Spinal cord (tissue), 10 donors: ENCODE data around the gene MVB12A. TPM values are rescaled to one million over a fixed set of nuclear protein-coding genes. Genes with fewer than 3 reads are reported as not detected.

Experiments
- DNase-seq, 6 donors: peaks; one replicate each; pipeline versions ENCODE4 v3.0.0 to v3.0.0-alpha.2; 2013 to 2015; ENCODE audit warnings: low spot score in 6 of 6, low read depth in 4 of 6
- H3K27ac ChIP-seq: one replicate; pipeline ENCODE4 v1.5.1; 2013; ENCODE audit warnings: low read depth, low read length, control low read depth
- H3K27me3 ChIP-seq: one replicate; pipeline ENCODE4 v1.6.1; 2013; ENCODE audit warnings: low read length; ENCODE audit not compliant: control insufficient read depth, insufficient read depth
- H3K36me3 ChIP-seq: one replicate; pipeline ENCODE4 v1.6.1; 2013; ENCODE audit warnings: low read length; ENCODE audit not compliant: control insufficient read depth, insufficient read depth
- H3K4me1 ChIP-seq: one replicate; pipeline ENCODE4 v1.6.1; 2013; ENCODE audit warnings: low read length; ENCODE audit not compliant: control insufficient read depth, insufficient read depth
- H3K4me3 ChIP-seq: one replicate; pipeline ENCODE4 v1.5.1; 2013; ENCODE audit warnings: low read depth, low read length, control low read depth
- H3K9me3 ChIP-seq: one replicate; pipeline ENCODE4 v1.6.1; 2013; ENCODE audit warnings: low read length; ENCODE audit not compliant: control insufficient read depth, insufficient read depth
- WGBS: methylation state at CpG from one replicate; pipeline ENCODE4 v1.1.5; 2013; ENCODE audit warnings: missing lambda C conversion rate; ENCODE audit not compliant: insufficient coverage; 5-methylcytosine and 5-hydroxymethylcytosine counted together
- polyA plus RNA-seq, 2 donors: library from polyadenylated mRNA; unstranded; fragments of 120-200 nt; gene quantifications; one replicate each; pipeline ENCODE4 v1.2.1, GENCODE V29; 2013; ENCODE audit not compliant: insufficient read length in 2 of 2
- total RNA-seq, 2 donors: library from RNA; depleted of rRNA in 1 of 2; stranded (reverse); fragments of 120-200 nt in 1 of 2; fragments of >200 nt in 1 of 2; gene quantifications; one replicate each; pipeline versions ENCODE4 v1.2.3 to v1.2.4, GENCODE V29; 2013 to 2014
- donor health status: healthy.

MVB12A gene
- total and polyA plus RNA-seq, 4 donors: 16.0 to 56.7 (median 51.3) TPM

GRCh38 chr19:17436874-17437267 lies 17.0 kb downstream of the MVB12A start:
- no peak overlapping the region for H3K4me3 ChIP-seq
- WGBS: 56% methylated on average over 1 of the region's 7 CpGs
- no peaks in the 10 kb centered on the region for H3K27me3 ChIP-seq

DNA sequence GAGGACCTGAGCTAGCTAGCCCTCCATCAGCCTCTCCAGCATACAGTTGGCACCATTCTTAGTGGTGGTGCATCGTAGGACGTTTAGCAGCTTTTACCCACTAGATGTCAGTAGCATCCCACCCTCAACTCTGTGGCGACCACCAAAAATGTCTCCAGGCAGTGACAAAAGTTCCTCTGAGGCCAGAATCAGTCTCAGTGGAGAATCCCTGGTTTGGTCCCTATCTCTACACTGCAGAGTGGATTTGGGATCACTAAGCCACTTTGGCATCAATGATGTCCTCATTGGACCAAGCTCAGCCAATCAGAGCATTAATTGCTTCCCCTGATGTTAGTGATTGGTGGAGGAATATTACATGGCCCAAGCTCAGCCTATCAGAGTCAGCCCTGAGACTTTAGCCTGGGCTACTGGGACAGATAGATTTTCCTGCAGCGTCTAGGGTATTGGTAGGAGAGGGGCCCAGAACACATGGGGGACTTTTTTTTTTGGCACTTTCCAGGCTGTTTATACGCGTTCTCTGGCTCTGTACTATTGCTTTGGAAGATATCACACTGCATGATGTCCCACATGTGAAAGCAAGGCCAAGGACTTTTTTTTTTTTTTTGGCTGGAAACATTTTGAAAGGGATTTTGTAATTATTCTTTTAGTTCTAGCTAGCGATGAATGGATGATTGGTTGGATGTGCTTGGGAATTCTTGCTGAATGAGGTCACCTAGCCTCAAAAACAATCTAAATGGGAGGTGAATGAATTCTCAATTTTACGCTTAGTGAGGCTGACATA lies 21.6 kb downstream of the MVB12A start:
- Histone ChIP-seq H3K36me3 (peaks cover 6% of the 10 kb centered on the region), H3K27me3 (no peaks in the 10 kb centered on the region), H3K4me1 (no peaks in the 10 kb centered on the region), H3K4me3 (no peak overlapping the region), H3K9me3 (no peaks in the 10 kb centered on the region), H3K27ac (no peak overlapping the region)
- WGBS: 37% methylated on average over 6 of the region's 8 CpGs
- peak in 2 of 6 donors; percentile 14 to 46 for DNase-seq

More at GRCh38 chr19:17436874-17437267, 17.0 kb downstream of the MVB12A start:
- no peaks in the 10 kb centered on the region for H3K4me1 ChIP-seq
- peaks cover 21% of the 10 kb centered on the region for H3K36me3 ChIP-seq
- H3K27ac ChIP-seq: no peak overlapping the region
- no peaks in the 10 kb centered on the region for H3K9me3 ChIP-seq
- DNase-seq: no peak

- WGBS: 95% methylated on average over 1 of the region's 1 CpG
- H3K4me3 ChIP-seq: no peak overlapping the region
- no peaks in the 10 kb centered on the region for H3K36me3 ChIP-seq
- H3K4me1 ChIP-seq: peaks cover 10% of the 10 kb centered on the region
- peaks cover 9% of the 10 kb centered on the region for H3K27me3 ChIP-seq
- no peaks in the 10 kb centered on the region for H3K9me3 ChIP-seq
- no peak for DNase-seq
- no peak overlapping the region for H3K27ac ChIP-seq
These were observed 25.8 kb downstream of the MVB12A start for GRCh38 chr19:17445526-17446165.

GRCh38 chr19:17447704-17448130 lies 27.9 kb downstream of the MVB12A start:
- no peaks in the 10 kb centered on the region for H3K9me3 ChIP-seq
- no peaks in the 10 kb centered on the region for H3K36me3 ChIP-seq
- DNase-seq: no peak
- WGBS: 36% methylated on average over 5 of the region's 5 CpGs
- H3K27me3 ChIP-seq: peaks cover 9% of the 10 kb centered on the region
- H3K27ac ChIP-seq: no peak overlapping the region
- peaks cover 10% of the 10 kb centered on the region for H3K4me1 ChIP-seq
- H3K4me3 ChIP-seq: peak overlapping the region; percentile 13

- Histone ChIP-seq H3K4me3 (peak within 1 kb of the TSS; percentile 31), H3K9me3 (no peaks in the 10 kb centered on the region), H3K36me3 (no peaks in the 10 kb centered on the region), H3K27ac (no peak within 1 kb of the TSS), H3K27me3 (peaks cover 11% of the 10 kb centered on the region), H3K4me1 (peaks cover 14% of the 10 kb centered on the region)
- DNase-seq: peak in 1 of 6 donors; percentile 66
- WGBS: 2% methylated on average over 77 of the region's 81 CpGs
These were observed 28.5 kb downstream of the MVB12A start, which contains the start of gene TMEM221 for GRCh38 chr19:17448131-17448967. TMEM221 (minus strand) TSS chr19:17448668; CDS start chr19:17448462, 206 bp downstream.

GRCh38 chr19:17450264-17451075 lies 30.6 kb downstream of the MVB12A start:
- H3K27me3 ChIP-seq: peaks cover 30% of the 10 kb centered on the region

GRCh38 chr19:17451820-17452219 lies 32.0 kb downstream of the MVB12A start:
- Histone ChIP-seq H3K27me3 (peaks cover 43% of the 10 kb centered on the region), H3K9me3 (no peaks in the 10 kb centered on the region), H3K4me3 (no peak overlapping the region), H3K4me1 (peaks cover 30% of the 10 kb centered on the region), H3K27ac (no peak overlapping the region), H3K36me3 (no peaks in the 10 kb centered on the region)
- 67% methylated on average over 1 of the region's 4 CpGs for WGBS
- DNase-seq: no peak

More at GRCh38 chr19:17450264-17451075, 30.6 kb downstream of the MVB12A start:
- Histone ChIP-seq H3K27ac (no peak overlapping the region), H3K36me3 (no peaks in the 10 kb centered on the region), H3K4me1 (peaks cover 24% of the 10 kb centered on the region), H3K9me3 (no peaks in the 10 kb centered on the region), H3K4me3 (no peak overlapping the region)
- WGBS: 66% methylated on average over 7 of the region's 8 CpGs
- DNase-seq: no peak

GRCh38 chr19:17454576-17455071 lies 34.8 kb downstream of the MVB12A start:
- peaks cover 55% of the 10 kb centered on the region for H3K27me3 ChIP-seq
- H3K4me3 ChIP-seq: no peak overlapping the region
- no peaks in the 10 kb centered on the region for H3K9me3 ChIP-seq
- peaks cover 20% of the 10 kb centered on the region for H3K4me1 ChIP-seq
- H3K36me3 ChIP-seq: no peaks in the 10 kb centered on the region
- H3K27ac ChIP-seq: no peak overlapping the region
- WGBS: 2% methylated on average over 11 of the region's 13 CpGs
- no peak for DNase-seq
